ENCODE data around the gene GRIN1.
"Not testable (repeated sequence)": the region's sequence is repeated elsewhere in the genome, so short reads cannot be mapped to it uniquely, and the experiment has no call there.

Gene GRIN1

DNA sequence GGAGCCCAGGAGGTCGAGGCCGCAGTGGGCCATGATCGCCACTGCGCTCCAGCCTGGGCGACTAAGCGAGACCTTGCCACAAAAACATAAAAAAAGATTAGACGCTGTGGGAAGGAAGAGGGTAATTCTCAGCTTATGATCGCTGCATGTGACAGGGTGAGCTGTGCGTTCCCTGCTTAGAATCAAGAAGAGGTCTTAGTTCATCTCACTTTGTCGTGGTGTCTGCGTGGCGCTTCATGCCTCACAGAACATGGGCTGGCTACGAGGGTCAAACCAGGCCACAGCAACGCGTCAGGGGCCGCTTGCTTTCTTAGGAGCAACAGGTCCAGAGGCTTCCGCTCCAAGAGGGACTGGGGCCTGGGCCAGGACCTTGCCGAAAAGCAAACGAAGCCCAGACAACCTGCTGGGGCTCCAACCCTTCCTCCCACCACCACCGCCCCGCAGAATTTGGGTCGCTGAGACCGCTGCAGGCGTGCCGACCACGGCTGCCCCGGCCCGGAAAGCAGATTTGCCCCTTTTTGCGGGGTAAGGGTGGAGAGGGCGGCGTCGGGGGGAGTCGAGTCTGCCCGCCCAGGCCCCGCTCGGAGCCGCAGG lies 10.0 kb upstream of the GRIN1 start:
- DNase-seq = peak in 3 of 6 experiments; percentile 16 to 48 (median 38)

DNA sequence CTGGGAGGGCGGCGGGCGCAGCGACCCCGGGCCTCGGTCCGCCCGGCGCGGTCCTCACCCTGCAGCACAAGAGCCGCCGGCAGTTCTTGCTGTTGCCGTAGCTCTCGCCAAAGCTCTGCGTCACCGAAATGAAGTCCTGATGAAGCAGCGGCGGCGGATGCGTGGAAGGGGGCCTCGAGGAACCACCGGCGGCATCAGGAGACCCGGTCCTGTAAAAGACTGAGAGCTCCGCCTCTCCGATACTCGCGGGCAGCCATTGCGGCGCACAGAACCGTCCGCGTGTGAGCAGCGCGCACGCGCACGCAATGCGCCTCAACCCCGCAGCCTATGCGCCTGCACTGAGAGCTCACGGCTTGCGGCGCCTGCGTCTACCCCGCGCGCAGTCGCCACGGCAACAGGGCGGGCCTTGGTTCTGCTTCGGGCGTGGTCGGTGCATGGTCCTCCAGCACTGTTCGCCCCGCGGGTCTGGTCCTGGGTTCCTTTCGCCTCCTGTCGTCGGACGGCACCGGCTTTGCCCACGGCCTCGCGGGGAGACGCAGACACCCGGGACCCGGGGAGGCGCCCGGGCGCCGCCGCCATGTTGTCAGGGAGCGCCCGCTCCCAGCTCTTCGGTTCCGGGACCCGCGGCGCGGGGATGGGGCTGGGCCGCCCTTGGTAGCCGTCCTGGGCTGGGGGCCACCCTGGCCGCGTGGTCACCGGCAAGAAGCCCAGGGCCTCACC lies 9.3 kb upstream of the GRIN1 start:
- peak; percentile 79 to 91 (median 89) for DNase-seq

DNA sequence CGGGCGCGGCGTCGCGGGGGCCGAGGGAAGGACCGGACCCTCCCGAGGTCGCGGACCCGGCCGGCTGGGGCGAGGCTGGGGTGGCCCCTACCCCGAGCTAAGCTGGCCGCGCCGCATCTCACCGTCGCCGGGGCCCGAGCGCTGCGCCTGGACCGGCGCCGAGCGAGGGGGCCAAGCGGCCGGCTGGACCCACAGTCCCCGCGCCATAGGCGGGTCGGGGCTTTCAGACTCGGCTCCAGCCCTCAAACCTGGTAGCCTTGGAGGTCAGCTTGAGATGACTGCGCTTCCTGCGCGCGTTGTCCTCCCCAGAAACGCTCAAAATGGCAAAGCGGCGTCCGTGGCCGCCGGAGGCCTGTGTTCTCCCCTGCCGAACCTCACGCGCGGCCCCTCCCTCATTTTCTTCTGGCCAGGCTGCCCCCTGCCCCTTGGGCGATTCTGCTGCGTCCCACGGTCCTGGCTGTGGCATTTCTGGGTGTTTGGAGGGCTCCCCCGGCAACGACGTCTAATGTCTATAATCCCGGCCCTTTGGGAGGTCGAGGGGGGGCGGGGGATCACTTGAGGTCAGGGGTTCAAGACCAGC lies 8.7 kb upstream of the GRIN1 start:
- no peak for DNase-seq

DNA sequence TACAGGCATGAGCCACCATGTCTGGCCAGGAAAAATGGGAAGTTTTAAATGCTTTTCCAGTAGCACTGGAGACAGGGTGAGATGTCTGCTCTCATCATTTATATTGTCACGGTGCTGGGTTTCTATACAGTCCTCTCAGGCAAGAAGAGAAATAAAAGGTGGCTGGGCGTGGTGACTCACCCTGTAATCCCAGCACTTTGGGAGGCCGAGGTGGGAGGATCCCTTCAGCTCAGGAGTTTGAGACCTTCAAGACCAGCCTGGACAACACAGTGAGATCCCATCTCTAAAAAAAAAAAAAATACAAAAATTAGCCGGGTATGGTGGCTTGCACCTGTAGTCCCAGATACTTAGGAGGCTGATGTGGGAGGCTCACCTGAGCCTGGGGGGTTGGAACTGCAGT lies 4.8 kb upstream of the GRIN1 start:
- DNase-seq = no peak

- not testable (repeated sequence) for DNase-seq
These were observed 3.8 kb upstream of the GRIN1 start for GRCh38 chr9:137135154-137135553.

- DNase-seq = no peak
These were observed 2.6 kb upstream of the GRIN1 start for GRCh38 chr9:137136261-137136880.

DNA sequence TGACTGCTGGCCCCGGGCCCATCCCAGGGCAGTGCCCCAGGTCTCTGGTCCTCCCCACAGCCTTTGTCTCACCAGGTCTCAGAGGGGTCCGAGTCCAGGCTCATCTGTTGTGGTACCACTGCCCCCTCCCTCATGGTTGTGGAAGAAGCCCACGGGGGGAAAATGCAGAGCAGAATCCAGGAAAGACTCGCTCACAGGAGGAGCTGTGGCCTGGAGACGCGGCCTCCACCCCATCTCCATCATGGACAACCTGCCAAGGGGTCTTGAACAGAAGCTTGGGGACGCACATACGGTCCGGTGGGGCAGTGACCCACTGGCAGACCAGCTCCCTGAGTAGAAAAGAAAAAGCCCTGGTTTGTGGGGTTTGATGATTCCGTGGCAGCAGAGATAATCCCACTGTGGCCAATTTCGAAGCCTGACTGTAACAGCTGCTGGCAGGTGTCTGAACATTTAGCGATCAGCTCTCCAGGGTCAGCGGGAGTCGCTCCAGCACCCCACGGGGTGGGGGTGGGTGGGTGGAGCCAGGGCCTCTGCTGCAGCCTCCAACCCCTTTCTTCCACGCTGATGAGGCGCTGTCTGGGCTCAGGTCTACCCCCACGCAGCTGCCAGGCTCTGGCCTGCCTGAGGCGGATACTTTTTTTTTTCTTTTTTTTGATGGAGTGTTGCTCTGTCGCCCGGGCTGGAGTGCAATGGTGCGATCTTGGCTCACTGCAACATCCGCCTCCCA lies 1.9 kb upstream of the GRIN1 start:
- no peak for DNase-seq

DNA sequence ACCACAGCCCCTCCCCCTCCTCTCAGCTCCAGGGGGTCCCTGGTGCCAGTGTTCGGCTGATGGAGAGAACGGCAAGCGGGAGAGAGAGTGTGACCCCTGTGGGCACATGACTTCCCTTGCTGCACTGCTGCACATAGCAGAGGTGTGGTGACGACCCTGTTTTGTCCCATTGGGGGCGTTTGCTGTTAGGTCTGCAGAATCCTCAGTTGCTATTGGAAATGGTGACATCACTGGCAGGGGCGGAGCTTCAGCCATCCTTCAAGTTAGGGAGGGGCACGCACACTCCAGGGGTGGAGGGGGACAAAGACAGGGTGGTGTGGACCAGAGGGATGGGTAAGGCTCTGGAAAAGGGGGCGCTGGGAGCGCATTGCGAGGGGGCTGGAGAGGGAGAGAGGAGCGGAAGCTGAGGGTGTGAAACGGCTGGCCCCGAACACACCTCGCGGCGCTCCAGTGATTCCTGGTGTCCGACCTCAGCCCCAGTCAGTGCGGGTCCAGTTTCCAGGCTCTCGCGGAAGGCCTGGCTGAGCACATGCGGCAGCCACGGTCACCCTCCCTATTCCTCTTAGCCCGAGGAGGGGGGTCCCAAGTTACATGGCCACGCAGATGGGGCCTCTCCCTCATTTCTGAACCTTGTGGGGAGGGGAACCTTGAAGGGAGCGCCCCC lies 764 bp upstream of the GRIN1 start:
- DNase-seq = peak in 1 of 6 experiments; percentile 5

- DNase-seq = no peak
These were observed 655 bp downstream of the GRIN1 start for GRCh38 chr9:137139468-137140150.

DNA sequence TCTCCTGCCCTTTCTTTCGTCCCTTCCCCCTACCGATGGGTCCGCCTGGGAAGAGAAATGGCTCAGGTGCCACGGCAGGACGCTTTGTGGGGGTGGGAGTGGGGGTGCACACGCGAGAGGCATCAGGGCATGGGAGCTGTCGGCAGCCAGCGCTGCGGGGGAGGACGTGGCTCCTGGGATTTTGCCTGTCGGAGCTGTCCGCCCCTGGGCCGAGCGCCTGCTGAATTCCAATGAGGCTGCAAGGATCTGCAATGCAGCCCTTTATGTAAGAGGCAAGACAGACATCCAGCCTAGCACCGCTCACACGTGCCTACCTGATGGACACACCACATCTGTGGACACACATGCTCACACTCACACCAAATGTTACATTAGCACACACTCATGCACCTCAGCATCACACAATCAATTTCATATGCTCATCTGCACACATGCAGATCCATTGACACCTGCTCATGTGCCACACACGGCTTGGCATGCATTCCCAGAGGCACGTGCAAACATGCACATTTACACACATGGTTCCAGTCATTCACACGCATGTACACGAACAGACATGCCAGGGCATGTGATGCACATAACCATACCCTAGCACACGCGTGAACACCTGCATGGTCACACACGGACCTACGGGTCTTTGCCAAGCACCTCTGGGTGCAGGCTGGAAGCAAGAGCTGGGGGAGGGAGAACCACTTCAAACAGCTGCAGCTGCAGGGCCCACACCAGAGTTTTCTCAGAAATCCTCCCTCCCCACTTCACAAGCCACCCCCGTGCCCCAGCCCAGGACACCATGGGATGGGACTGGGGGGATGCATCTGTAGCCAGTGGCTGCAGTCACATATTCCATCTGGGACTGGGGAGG lies 1.4 kb downstream of the GRIN1 start:
- DNase-seq = no peak

DNA sequence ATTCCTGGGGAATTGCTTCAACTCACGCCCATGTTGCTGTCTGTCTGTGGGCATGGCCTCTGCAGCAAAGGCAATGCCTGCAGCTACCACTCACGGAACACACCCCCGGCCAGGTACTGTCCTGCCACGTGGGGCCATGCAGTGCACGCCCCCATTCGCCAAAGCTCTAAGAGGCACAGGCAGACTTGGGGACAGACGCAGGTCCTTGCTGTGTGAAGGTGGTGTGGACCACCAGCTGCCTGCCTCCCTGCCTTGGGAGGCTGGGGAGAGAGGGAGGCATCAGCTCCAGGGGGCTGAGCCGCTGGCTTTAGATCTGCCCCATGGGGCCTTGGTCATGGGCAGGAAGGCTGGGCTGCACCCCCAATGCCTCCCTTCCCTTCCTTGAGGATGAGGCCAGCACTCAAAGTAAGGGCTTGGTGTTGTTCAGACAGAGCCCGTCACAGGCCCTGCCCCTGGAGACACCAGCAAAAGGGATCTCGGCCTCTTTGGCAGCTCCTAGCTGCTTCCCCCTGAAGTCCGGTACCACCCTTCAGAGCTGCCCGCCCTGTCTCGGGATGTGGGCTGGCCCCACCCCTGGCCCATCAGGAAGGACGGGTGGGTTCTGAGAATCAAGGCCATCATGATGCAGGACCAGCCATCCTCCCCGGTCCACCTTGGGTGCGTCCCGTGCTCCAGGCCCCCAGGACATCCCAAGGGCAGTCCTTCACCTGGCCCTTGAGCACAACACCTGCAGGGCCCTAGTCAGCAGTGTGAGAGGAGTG lies 2.3 kb downstream of the GRIN1 start:
- no peak for DNase-seq

DNA sequence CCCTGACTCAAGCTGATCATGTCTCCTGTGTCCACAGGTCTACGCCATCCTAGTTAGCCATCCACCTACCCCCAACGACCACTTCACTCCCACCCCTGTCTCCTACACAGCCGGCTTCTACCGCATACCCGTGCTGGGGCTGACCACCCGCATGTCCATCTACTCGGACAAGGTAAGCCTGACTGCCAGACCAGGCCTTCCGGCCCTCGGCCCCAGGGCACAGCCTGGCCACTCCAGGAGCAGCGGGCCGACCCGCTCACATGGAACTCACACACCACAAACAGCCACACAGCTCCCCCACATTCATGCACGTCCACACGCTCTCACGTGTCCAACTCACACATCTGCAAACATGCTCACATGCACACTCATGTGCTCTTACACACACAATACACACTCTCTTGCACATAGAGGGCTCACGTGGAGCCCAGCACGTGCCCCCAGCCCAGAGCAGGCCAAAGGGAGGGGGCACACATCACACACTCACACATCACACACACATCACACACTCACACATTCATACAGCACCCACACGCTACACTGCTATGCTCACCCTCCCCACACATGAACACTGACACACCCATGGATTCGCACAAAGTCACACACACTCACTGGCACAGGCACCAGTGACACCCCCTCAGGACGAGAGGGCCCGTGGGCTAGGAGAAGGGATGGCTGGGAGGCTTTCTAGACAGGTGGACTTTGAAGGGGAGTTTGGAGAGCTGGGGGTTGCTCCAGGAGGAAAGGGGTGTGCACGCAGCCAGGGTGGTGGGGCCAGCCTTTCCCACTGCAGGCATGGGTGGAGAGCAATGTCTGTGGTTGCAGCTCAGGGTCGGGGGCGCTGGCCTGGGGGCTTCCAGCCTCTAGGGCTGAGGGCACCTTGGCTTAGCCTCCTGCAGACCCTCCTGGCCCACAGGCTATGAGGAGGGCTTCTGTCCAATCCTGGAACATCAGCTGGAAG lies 3.3 kb downstream of the GRIN1 start:
- DNase-seq = no peak

- DNase-seq = no peak
These were observed 4.5 kb downstream of the GRIN1 start for GRCh38 chr9:137143459-137143858.

DNA sequence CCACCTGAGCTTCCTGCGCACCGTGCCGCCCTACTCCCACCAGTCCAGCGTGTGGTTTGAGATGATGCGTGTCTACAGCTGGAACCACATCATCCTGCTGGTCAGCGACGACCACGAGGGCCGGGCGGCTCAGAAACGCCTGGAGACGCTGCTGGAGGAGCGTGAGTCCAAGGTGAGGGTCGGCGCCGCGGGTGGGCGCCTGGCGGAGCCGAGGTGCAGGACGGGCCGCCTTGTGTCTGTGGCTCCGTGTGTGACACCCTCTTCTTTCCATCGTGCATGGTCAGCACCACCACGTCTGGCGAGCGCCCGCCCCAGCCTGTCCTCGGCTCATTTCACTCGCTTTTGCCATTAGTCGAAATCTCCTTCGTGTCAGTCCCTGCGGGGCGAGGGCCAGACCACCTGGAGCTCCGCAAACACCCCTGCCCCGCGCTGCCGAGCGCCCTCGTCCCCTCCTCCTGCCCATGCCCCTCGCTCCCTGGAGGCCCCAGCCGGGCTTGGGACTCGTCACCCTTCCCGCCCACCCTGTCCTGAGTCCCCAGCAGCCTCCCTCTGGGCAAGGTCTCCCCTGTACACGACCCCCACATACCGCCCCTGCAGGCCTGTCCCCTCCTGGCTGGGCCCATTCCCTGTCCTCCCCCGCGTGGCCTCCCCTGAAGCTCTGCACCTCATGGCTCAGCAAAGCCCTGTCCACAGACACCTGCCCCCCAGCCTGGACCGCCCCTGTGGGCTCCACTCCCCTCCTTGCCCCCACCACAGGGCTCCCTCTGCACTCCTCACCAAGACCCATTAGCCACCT lies 7.0 kb downstream of the GRIN1 start:
- no peak for DNase-seq

GRCh38 chr9:137146527-137146918 lies 7.6 kb downstream of the GRIN1 start:
- DNase-seq = no peak

DNA sequence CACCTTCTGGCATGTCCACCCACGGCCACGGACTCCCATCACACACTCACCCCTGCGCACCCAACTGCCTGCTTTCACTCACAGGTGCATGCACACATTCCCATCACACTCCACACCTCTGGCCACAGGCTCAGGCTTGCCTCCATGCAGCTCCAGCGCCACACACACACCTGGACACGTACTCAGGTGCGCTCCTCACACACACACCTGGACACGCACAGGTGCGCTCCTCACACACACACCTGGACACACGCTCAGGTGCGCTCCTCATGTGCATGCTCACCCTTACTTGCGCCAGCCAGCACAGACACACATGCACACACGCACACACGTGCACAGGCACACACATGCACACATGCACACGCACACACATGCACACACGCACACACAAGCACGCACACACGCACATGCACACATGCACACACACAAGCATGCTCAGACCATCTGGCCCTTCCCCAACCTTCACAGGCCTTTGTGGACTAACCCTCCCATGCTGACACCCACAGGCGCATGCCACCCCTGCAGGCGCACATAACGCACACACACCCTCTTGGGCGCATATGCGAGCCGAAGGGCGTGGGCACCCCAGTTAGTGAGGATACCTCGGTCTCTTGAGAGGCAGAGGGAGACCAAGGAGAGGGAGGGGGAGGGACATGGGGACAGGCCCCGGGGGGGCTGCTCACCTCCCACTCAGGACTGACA lies 8.3 kb downstream of the GRIN1 start:
- no peak for DNase-seq

DNA sequence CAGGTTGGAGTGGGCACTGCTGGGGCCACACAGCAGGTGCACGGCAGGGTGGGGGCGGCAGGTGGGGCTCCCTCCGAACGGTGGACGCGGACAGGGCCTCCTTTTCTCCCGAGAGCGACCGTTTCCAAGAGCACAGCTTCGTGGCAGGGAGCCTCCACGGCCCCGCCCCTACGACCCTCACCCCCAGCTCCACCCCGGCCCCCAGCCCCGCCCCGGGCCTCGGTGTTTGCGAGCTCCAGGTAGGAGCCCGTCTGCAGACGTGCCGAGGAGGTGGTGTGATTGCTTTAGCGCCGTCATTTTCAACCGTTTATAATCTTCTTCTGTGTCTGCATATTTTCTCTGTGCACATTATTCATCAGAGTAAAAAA lies 8.8 kb downstream of the GRIN1 start:
- DNase-seq = no peak

DNA sequence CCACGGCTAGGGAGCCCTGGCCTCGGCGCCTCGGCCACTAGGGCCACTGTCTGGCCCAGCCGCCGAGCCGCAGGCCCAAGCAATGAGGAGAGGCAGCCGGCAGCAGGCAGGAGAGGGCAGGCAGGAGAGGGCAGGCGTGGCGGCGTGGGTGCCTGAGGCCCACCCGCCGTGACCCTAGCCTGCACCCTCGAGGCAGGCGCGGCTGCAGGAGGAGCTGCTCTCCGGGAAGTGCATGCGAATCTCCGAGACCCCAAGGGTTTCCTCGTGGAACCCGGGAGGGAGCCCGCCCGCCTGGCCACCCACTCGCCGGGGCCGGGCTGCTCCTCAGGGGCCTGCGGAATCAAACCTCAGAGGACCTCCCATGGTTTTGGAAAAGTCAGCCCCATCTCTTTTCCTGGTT lies 9.3 kb downstream of the GRIN1 start:
- DNase-seq = no peak
